Left lung (tissue), 10 donors: ENCODE data around the gene PDCL2. TPM values are rescaled to one million over a fixed set of nuclear protein-coding genes. Genes with fewer than 3 reads are reported as not detected.

Experiments used
- ATAC-seq: fragments of 200-7000 bp; cut with Tn5 transposase; one replicate; pipeline ENCODE4 v1.9.1; 2020; ENCODE audit warnings: moderate library complexity
- DNase-seq, 4 donors: peaks; one replicate each; pipeline ENCODE4 v3.0.0-alpha.2; 2013 to 2020
- H3K27ac ChIP-seq, 2 donors: fragments of 200-600 bp; sonication (generic) in 1 of 2; one replicate each; pipeline versions ENCODE4 v1.5.0 to v1.8.0; 2020 to 2021
- H3K27me3 ChIP-seq, 2 donors: fragments of 200-600 bp; sonication (generic) in 1 of 2; one replicate each; pipeline versions ENCODE4 v1.5.0 to v1.8.0; 2020 to 2021
- H3K36me3 ChIP-seq, 2 donors: fragments of 200-600 bp; sonication (generic) in 1 of 2; one replicate each; pipeline versions ENCODE4 v1.5.0 to v1.8.0; 2020 to 2021
- H3K4me1 ChIP-seq, 2 donors: fragments of 200-600 bp; one replicate each; pipeline ENCODE4 v1.8.0; 2021
- H3K4me3 ChIP-seq, 2 donors: fragments of 200-600 bp; sonication (generic) in 1 of 2; one replicate each; pipeline versions ENCODE4 v1.5.0 to v1.8.0; 2020 to 2021; ENCODE audit warnings: mild to moderate bottlenecking in 1 of 2
- H3K9me3 ChIP-seq, 2 donors: fragments of 200-600 bp; sonication (generic) in 1 of 2; one replicate each; pipeline versions ENCODE4 v1.5.0 to v1.8.0; 2020 to 2021
- intact Hi-C, 2 donors: fragments of 100-400 bp; cut with DNase I; formaldehyde crosslinking; loops; one replicate each; pipeline versions ENCODE4 v1.11.2 to v1.14.2; 2022
- polyA plus RNA-seq, 6 donors: library from polyadenylated mRNA; unstranded; fragments of 120-200 nt; gene quantifications; one replicate each; pipeline ENCODE4 v1.2.1, GENCODE V29; 2013; ENCODE audit not compliant: insufficient read length in 6 of 6
- total RNA-seq, 2 donors: library from RNA; stranded (reverse); fragmentation: NEBNext Ultra II Directional; extraction: Animal tissue kit (Norgen Biotek cat#: 25700); gene quantifications; one replicate each; pipeline ENCODE4 v1.2.1, GENCODE V29; 2021
- TF ChIP-seq, protein P1 (sequence below), 2 donors: fragments of 200-600 bp; sonication (generic) in 1 of 2; IDR thresholded peaks; one replicate each; pipeline versions ENCODE4 v1.5.0 to v1.8.0; 2021; ENCODE audit warnings: antibody characterized with exemption in 2 of 2
- donor health status: DM: no; HTN: yes; CAD: no.
- donor health status: DM: no; HTN: no; CAD: no.

The PDCL2 gene
- total and polyA plus RNA-seq, 8 donors = 0.53 TPM; not detected in 7

GRCh38 chr4:55618546-55619143 is 26.6 kb upstream of the PDCL2 start:
- Histone ChIP-seq H3K36me3 (no peaks in the 10 kb centered on the region), H3K4me1 (no peaks in the 10 kb centered on the region), H3K27me3 (no peaks in the 10 kb centered on the region), H3K9me3 (no peaks in the 10 kb centered on the region), H3K4me3 (no peak overlapping the region), H3K27ac (no peak overlapping the region)
- no peak for ATAC-seq
- intact Hi-C loops = no loop called here
- TF ChIP-seq, protein P1, sequence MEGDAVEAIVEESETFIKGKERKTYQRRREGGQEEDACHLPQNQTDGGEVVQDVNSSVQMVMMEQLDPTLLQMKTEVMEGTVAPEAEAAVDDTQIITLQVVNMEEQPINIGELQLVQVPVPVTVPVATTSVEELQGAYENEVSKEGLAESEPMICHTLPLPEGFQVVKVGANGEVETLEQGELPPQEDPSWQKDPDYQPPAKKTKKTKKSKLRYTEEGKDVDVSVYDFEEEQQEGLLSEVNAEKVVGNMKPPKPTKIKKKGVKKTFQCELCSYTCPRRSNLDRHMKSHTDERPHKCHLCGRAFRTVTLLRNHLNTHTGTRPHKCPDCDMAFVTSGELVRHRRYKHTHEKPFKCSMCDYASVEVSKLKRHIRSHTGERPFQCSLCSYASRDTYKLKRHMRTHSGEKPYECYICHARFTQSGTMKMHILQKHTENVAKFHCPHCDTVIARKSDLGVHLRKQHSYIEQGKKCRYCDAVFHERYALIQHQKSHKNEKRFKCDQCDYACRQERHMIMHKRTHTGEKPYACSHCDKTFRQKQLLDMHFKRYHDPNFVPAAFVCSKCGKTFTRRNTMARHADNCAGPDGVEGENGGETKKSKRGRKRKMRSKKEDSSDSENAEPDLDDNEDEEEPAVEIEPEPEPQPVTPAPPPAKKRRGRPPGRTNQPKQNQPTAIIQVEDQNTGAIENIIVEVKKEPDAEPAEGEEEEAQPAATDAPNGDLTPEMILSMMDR (IDR thresholded peaks at IDR 0.05) = no peak
- no peak for DNase-seq

DNA sequence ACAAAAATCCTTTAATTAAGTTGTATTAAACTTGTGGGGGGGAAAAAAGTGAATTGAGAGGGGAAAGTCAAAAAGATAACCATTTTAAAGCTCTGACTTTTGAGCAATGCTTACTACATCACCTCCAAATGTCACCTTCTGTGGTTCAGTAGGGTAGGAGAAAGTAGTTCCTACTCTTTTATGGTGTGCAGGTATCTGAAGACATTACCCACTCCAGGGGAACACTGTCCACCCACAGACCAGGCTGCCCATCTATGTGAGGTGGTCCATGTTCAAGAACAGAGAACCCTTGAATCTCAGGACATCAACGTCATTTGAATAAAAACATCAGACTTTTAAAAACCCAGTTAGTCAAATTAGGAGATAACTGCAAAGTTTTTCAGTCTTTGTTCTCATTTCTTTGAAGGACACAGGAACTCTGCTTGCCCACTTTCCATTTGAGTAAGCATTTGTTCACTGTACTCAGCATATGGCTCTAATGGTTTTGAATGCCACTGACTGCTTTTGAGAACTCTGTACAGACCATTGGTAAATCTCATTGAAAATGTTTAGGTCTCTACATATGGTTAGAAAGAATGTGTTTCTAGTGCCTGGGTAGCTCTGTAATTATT is 25.6 kb upstream of the PDCL2 start:
- TF ChIP-seq, protein P1 (IDR thresholded peaks at IDR 0.05) = no peak

GRCh38 chr4:55615008-55615407 is 23.0 kb upstream of the PDCL2 start:
- ATAC-seq (no peak), DNase-seq (no peak)
- H3K4me3 ChIP-seq = no peak overlapping the region
- no peak overlapping the region for H3K27ac ChIP-seq
- no peaks in the 10 kb centered on the region for H3K9me3 ChIP-seq
- H3K4me1 ChIP-seq = no peaks in the 10 kb centered on the region
- intact Hi-C loops = no loop called here
- no peaks in the 10 kb centered on the region for H3K27me3 ChIP-seq
- no peaks in the 10 kb centered on the region for H3K36me3 ChIP-seq
- TF ChIP-seq, protein P1 (IDR thresholded peaks at IDR 0.05) = no peak

More for the DNA sequence above, 25.6 kb upstream of the PDCL2 start:
- H3K9me3 ChIP-seq = no peaks in the 10 kb centered on the region
- H3K27ac ChIP-seq = no peak overlapping the region
- intact Hi-C loops = no loop called here
- no peaks in the 10 kb centered on the region for H3K27me3 ChIP-seq
- H3K4me1 ChIP-seq = no peaks in the 10 kb centered on the region
- no peak overlapping the region for H3K4me3 ChIP-seq
- ATAC-seq (no peak), DNase-seq (no peak)
- H3K36me3 ChIP-seq = no peaks in the 10 kb centered on the region

DNA sequence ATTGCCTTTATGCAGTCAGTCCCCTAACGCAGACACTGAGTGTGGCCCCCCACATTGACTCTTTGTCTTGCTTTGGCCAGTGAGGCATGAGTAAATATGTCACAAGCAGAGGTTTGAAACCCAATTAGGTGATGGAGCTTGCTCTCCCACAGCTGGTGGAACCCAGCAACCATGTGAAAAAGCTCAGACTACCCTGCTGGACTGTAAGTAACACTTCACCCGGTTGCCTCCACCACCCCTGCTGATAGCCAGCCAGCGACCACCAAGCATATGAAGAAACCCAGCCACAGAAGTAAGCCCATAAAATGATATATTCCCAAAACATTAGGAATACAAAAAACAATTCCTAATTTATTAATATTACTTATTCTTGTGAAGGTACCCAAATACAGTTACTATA is 21.6 kb upstream of the PDCL2 start:
- no peaks in the 10 kb centered on the region for H3K36me3 ChIP-seq
- no peaks in the 10 kb centered on the region for H3K9me3 ChIP-seq
- H3K4me3 ChIP-seq = no peak overlapping the region
- TF ChIP-seq, protein P1 (IDR thresholded peaks at IDR 0.05) = no peak
- no peaks in the 10 kb centered on the region for H3K27me3 ChIP-seq
- DNase-seq (no peak), ATAC-seq (no peak)
- no peak overlapping the region for H3K27ac ChIP-seq
- no peaks in the 10 kb centered on the region for H3K4me1 ChIP-seq
- intact Hi-C loops = no loop called here

GRCh38 chr4:55612341-55612740 is 20.3 kb upstream of the PDCL2 start:
- H3K27me3 ChIP-seq = no peaks in the 10 kb centered on the region
- DNase-seq (no peak), ATAC-seq (no peak)
- no peaks in the 10 kb centered on the region for H3K4me1 ChIP-seq
- H3K4me3 ChIP-seq = no peak overlapping the region
- no peaks in the 10 kb centered on the region for H3K9me3 ChIP-seq
- intact Hi-C loops = no loop called here
- no peak overlapping the region for H3K27ac ChIP-seq
- TF ChIP-seq, protein P1 (IDR thresholded peaks at IDR 0.05) = no peak
- H3K36me3 ChIP-seq = no peaks in the 10 kb centered on the region
